SU-DHL-6 (cell line): ENCODE measurements around the gene HK1.

ENCODE experiments used
- EZH2phosphoT487 ChIP-seq: fragments of 200-600 bp; sonication (generic), shearing (Covaris generic); conservative IDR thresholded peaks from 2 replicates; pipeline ENCODE4 v1.6.1; 2018; ENCODE audit warnings: mild to moderate bottlenecking, antibody characterized with exemption, low read length, moderate library complexity, mixed read lengths
- TF ChIP-seq, protein P1 (sequence below): fragments of 200-600 bp; sonication (generic); IDR thresholded peaks from one replicate; pipeline ENCODE4 v1.5.1; 2017; ENCODE audit warnings: antibody characterized with exemption, mild to moderate bottlenecking, low read length, moderate library complexity; ENCODE audit not compliant: insufficient read depth, poor library complexity, severe bottlenecking

- TF ChIP-seq, protein P1, sequence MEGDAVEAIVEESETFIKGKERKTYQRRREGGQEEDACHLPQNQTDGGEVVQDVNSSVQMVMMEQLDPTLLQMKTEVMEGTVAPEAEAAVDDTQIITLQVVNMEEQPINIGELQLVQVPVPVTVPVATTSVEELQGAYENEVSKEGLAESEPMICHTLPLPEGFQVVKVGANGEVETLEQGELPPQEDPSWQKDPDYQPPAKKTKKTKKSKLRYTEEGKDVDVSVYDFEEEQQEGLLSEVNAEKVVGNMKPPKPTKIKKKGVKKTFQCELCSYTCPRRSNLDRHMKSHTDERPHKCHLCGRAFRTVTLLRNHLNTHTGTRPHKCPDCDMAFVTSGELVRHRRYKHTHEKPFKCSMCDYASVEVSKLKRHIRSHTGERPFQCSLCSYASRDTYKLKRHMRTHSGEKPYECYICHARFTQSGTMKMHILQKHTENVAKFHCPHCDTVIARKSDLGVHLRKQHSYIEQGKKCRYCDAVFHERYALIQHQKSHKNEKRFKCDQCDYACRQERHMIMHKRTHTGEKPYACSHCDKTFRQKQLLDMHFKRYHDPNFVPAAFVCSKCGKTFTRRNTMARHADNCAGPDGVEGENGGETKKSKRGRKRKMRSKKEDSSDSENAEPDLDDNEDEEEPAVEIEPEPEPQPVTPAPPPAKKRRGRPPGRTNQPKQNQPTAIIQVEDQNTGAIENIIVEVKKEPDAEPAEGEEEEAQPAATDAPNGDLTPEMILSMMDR, result no peak
- no peak for TF ChIP-seq EZH2phosphoT487
Observed at GRCh38 chr10:69329721-69330178, 51.5 kb downstream of the HK1 start.
